IMR-90 (cell line): ENCODE results near the gene SP3. TPM values are rescaled to one million over a fixed set of nuclear protein-coding genes. Genes with fewer than 3 reads are reported as not detected.

Experiments
- ATAC-seq: fragments of 200-7000 bp; cut with Tn5 transposase; 2 replicates; pipeline ENCODE4 v1.9.1; 2020; ENCODE audit warnings: low read depth, mild to moderate bottlenecking, moderate library complexity
- BruUV-seq: library from RNA; stranded (reverse); fragments of 400-500 nt; replicated peaks from 2 replicates; lab custom pipeline; 2021; lab: Mats Ljungman, UMichigan
- CTCF ChIA-PET: fragments of 300-600 bp; formaldehyde crosslinking; extraction: SDS; loops from one replicate; lab custom pipeline; 2021; ENCODE audit warnings: antibody characterized with exemption; lab: Yijun Ruan, JAX
- POLR2A ChIA-PET: fragments of 300-600 bp; sonication (Branson Sonifier 250); formaldehyde crosslinking; loops from one replicate; lab custom pipeline; 2022; ENCODE audit warnings: antibody characterized with exemption; ENCODE audit not compliant: unreplicated experiment; lab: Charles Lee
- DNase-seq: peaks from one replicate; pipeline ENCODE4 v3.0.0; 2013
- H2AFZ ChIP-seq: replicated peaks from 2 replicates; pipeline ENCODE3; 2013; ENCODE audit warnings: low read length, mild to moderate bottlenecking; ENCODE audit not compliant: poor library complexity
- H2AK5ac ChIP-seq: 2 replicates; pipeline ENCODE4 v1.6.1; 2013; ENCODE audit warnings: low read depth, low read length, inconsistent platforms
- H2AK9ac ChIP-seq: replicated peaks from 2 replicates; pipeline ENCODE3; 2013; ENCODE audit warnings: mild to moderate bottlenecking, low read depth, low read length, moderate library complexity; ENCODE audit not compliant: poor library complexity
- H2BK120ac ChIP-seq: 2 replicates; pipeline ENCODE4 v1.6.1; 2013; ENCODE audit warnings: low read depth, low read length, inconsistent platforms
- H2BK15ac ChIP-seq: 3 replicates; pipeline ENCODE4 v1.6.1; 2013; ENCODE audit warnings: low read depth, low read length, inconsistent platforms
- H2BK20ac ChIP-seq: 2 replicates; pipeline ENCODE4 v1.6.1; 2013; ENCODE audit warnings: low read depth, mild to moderate bottlenecking, inconsistent platforms, low read length, moderate library complexity
- H2BK5ac ChIP-seq: 2 replicates; pipeline ENCODE4 v1.6.1; 2013; ENCODE audit warnings: mild to moderate bottlenecking, low read depth, low read length, inconsistent platforms; ENCODE audit not compliant: poor library complexity, severe bottlenecking
- H3K14ac ChIP-seq: replicated peaks from 2 replicates; pipeline ENCODE4 v1.6.1; 2013; ENCODE audit warnings: low read depth, low read length, inconsistent platforms
- H3K18ac ChIP-seq: 2 replicates; pipeline ENCODE4 v1.6.1; 2013; ENCODE audit warnings: low read depth, low read length, control low read depth
- H3K23ac ChIP-seq: 2 replicates; pipeline ENCODE4 v1.6.1; 2013; ENCODE audit warnings: low read depth, low read length, inconsistent platforms
- H3K27ac ChIP-seq: 2 replicates; pipeline ENCODE4 v1.5.1; 2013; ENCODE audit warnings: mild to moderate bottlenecking, control low read depth, low read length; ENCODE audit not compliant: insufficient read depth
- H3K27me3 ChIP-seq: 2 replicates; pipeline ENCODE4 v1.6.1; 2013; ENCODE audit warnings: low read length; ENCODE audit not compliant: control insufficient read depth, insufficient read depth
- H3K36me3 ChIP-seq: 2 replicates; pipeline ENCODE4 v1.6.1; 2013; ENCODE audit warnings: low read length, mixed read lengths; ENCODE audit not compliant: control insufficient read depth, insufficient read depth
- H3K4ac ChIP-seq: 2 replicates; pipeline ENCODE4 v1.6.1; 2013; ENCODE audit warnings: low read depth, low read length, inconsistent platforms
- H3K4me1 ChIP-seq: 2 replicates; pipeline ENCODE4 v1.6.1; 2013; ENCODE audit warnings: low read length, mixed read lengths; ENCODE audit not compliant: control insufficient read depth, insufficient read depth
- H3K4me2 ChIP-seq: 2 replicates; pipeline ENCODE4 v1.6.1; 2013; ENCODE audit warnings: low read depth, mild to moderate bottlenecking, control low read depth, low read length, moderate library complexity
- H3K4me3 ChIP-seq: 2 replicates; pipeline ENCODE4 v1.5.1; 2013; ENCODE audit warnings: low read depth, mild to moderate bottlenecking, control low read depth, low read length, moderate library complexity; ENCODE audit not compliant: insufficient read depth
- H3K56ac ChIP-seq: 2 replicates; pipeline ENCODE4 v1.6.1; 2013; ENCODE audit warnings: low read length, inconsistent platforms; ENCODE audit not compliant: insufficient read depth; ENCODE audit errors: extremely low read depth
- H3K79me1 ChIP-seq, 2 experiments: 2 replicates each; pipeline ENCODE4 v1.6.1; 2013; ENCODE audit warnings: low read length in 2 of 2, inconsistent platforms in 1 of 2, low read depth in 1 of 2
- H3K9ac ChIP-seq: 2 replicates; pipeline ENCODE4 v1.6.1; 2013; ENCODE audit warnings: low read depth, low read length, control low read depth
- H3K9me1 ChIP-seq: 2 replicates; pipeline ENCODE4 v1.6.1; 2013; ENCODE audit warnings: low read length, inconsistent platforms; ENCODE audit not compliant: insufficient read depth
- H3K9me3 ChIP-seq: 2 replicates; pipeline ENCODE4 v1.6.1; 2013; ENCODE audit warnings: low read length; ENCODE audit not compliant: control insufficient read depth, insufficient read depth
- H4K20me1 ChIP-seq: 2 replicates; pipeline ENCODE4 v1.6.1; 2013; ENCODE audit warnings: low read length, inconsistent platforms; ENCODE audit not compliant: insufficient read depth
- H4K5ac ChIP-seq: 2 replicates; pipeline ENCODE4 v1.6.1; 2013; ENCODE audit warnings: mild to moderate bottlenecking, low read depth, low read length, control low read depth
- H4K8ac ChIP-seq, 2 experiments: 2 replicates each; pipeline ENCODE4 v1.6.1; 2013; ENCODE audit warnings: low read depth in 2 of 2, low read length in 2 of 2, control low read depth in 1 of 2, inconsistent platforms in 1 of 2
- H4K91ac ChIP-seq: 2 replicates; pipeline ENCODE4 v1.6.1; 2013; ENCODE audit warnings: low read depth, low read length, inconsistent platforms; ENCODE audit not compliant: insufficient read depth
- POLR2A ChIP-seq: IDR thresholded peaks from 2 replicates; pipeline ENCODE4 v1.6.1; 2012; ENCODE audit warnings: mild to moderate bottlenecking, low read depth, low read length
- WGBS, 2 experiments: methylation state at CpG; one replicate each; pipeline versions ENCODE4 v1.1.5 to v1.1.7; 2013; ENCODE audit warnings: missing lambda C conversion rate in 2 of 2; ENCODE audit not compliant: insufficient read length in 1 of 2; ENCODE audit errors: extremely low coverage in 2 of 2; 5-methylcytosine and 5-hydroxymethylcytosine counted together
- dilution Hi-C: fragments of 300-500 bp; cut with HindIII; formaldehyde crosslinking; loops from one replicate; pipeline ENCODE4 v1.14.3; 2018; ENCODE audit warnings: low sequenced_read_pairs; ENCODE audit not compliant: unreplicated experiment
- in situ Hi-C: fragments of 300-500 bp; cut with MboI; formaldehyde crosslinking; loops from 3 replicates; pipeline ENCODE4 v1.14.3; 2019; ENCODE audit warnings: low sequenced_read_pairs, inconsistent platforms, mixed read lengths
- intact Hi-C: fragments of 100-400 bp; cut with micrococcal nuclease; formaldehyde crosslinking; loops from 2 replicates; pipeline ENCODE4 v1.10.0; 2022
- polyA plus RNA-seq, 3 experiments: library from polyadenylated mRNA; depleted of rRNA; stranded (reverse); fragments of >200 nt; gene quantifications; 2 replicates each; pipeline ENCODE4 v1.2.3, GENCODE V29; 2012; ENCODE audit warnings: low replicate concordance in 1 of 3
- total RNA-seq: library from RNA; depleted of rRNA; stranded (reverse); fragments of >200 nt; gene quantifications from 2 replicates; pipeline ENCODE4 v1.2.3, GENCODE V29; 2012

SP3 gene
- total and polyA plus RNA-seq, 2 of the 4 experiments (the other 2 are of a cell fraction): 26.7 to 136 TPM

- ChIA-PET POLR2A (no interaction called here), CTCF (interaction anchor here (0.5 to 0.6 kb wide), 2 partner anchors 16 to 223 kb away, joined by 3 to 4 read pairs; no protein-coding TSS in a partner anchor)
- no peak overlapping the region for H3K14ac ChIP-seq
- intact Hi-C loops: no loop called here
- H2BK5ac ChIP-seq: no peak overlapping the region
- H4K5ac ChIP-seq: no peak overlapping the region
- ATAC-seq (no peak), DNase-seq (no peak)
- H3K9ac ChIP-seq: no peak overlapping the region
- no peak overlapping the region for H3K27ac ChIP-seq
- dilution Hi-C loops: no loop called here
- H2BK120ac ChIP-seq: no peak overlapping the region
- no peaks in the 10 kb centered on the region for H3K9me3 ChIP-seq
- no peak overlapping the region for H2AK9ac ChIP-seq
- WGBS, 2 experiments: 100% methylated on average over 2 of the region's 7 CpGs; no CpG with 5 or more reads in 1 of the 2 experiments
- no peak overlapping the region for H3K4me2 ChIP-seq
- peak overlapping the region; percentile 18 for H2AFZ ChIP-seq
- H3K18ac ChIP-seq: no peak overlapping the region
- H3K56ac ChIP-seq: no peak overlapping the region
- no peaks in the 10 kb centered on the region for H3K36me3 ChIP-seq
- H4K20me1 ChIP-seq: no peaks in the 10 kb centered on the region
- no peak overlapping the region for H2BK20ac ChIP-seq
- no peak overlapping the region for H4K91ac ChIP-seq
- H3K4ac ChIP-seq: no peak overlapping the region
- H3K79me1 ChIP-seq: no peaks in the 10 kb centered on the region
- no peaks in the 10 kb centered on the region; the same call in 1 of the 2 replicates for H3K4me1 ChIP-seq
- H3K27me3 ChIP-seq: peaks cover 4% of the 10 kb centered on the region; the same call in 1 of the 2 replicates
- H3K9me1 ChIP-seq: no peaks in the 10 kb centered on the region
- H2AK5ac ChIP-seq: 0 out of 2 replicates have a peak overlapping the region, but pooled peaks have one; percentile 1
- no peak for TF ChIP-seq POLR2A
- H3K4me3 ChIP-seq: no peak overlapping the region
- in situ Hi-C loops: no loop called here
- H3K23ac ChIP-seq: no peak overlapping the region
- BruUV-seq: no TSS peak
- no peak overlapping the region for H4K8ac ChIP-seq
- no peak overlapping the region for H2BK15ac ChIP-seq
Measured at GRCh38 chr2:173998386-173998785, 33.2 kb upstream of the SP3 start.
